K562 (cell line): ENCODE results near the gene ACBD3.

Experiments used
- DACH1 ChIP-seq: fragments of 450-650 bp; IDR thresholded peaks from 2 replicates; pipeline ENCODE4 v1.6.1; 2018; ENCODE audit not compliant: partially characterized antibody
- HDAC6 ChIP-seq: IDR thresholded peaks from 2 replicates; pipeline ENCODE4 v1.6.1; 2012; ENCODE audit warnings: low read depth, mild to moderate bottlenecking, control low read depth, inconsistent platforms, low read length, moderate library complexity
- L3MBTL2 ChIP-seq: fragments of 450-650 bp; IDR thresholded peaks from 2 replicates; pipeline ENCODE4 v1.6.1; 2016; ENCODE audit warnings: mild to moderate bottlenecking, moderate library complexity
- POLR2AphosphoS2 ChIP-seq: IDR thresholded peaks from 2 replicates; pipeline ENCODE4 v1.6.1; 2012; ENCODE audit warnings: low read length, improper control_type of control experiment
- SMARCA4 ChIP-seq: fragments of 450-650 bp; IDR thresholded peaks from 2 replicates; pipeline ENCODE4 v1.6.1; 2016
- SREBF2 ChIP-seq: sonication (generic); formaldehyde crosslinking; IDR thresholded peaks from 2 replicates; pipeline ENCODE4 v1.4.0; 2020; ENCODE audit warnings: mild to moderate bottlenecking, missing genetic modification reagents
- TBL1XR1 ChIP-seq, 2 experiments: IDR thresholded peaks; 2 replicates each; pipeline ENCODE4 v1.6.1; 2012; ENCODE audit warnings: improper control_type of control experiment in 2 of 2, low read length in 2 of 2, mild to moderate bottlenecking in 1 of 2
- YY1 ChIP-seq, 3 experiments: IDR thresholded peaks; 2 replicates each; pipeline ENCODE4 v1.6.1; 2011; ENCODE audit warnings: low read length in 2 of 3, mild to moderate bottlenecking in 2 of 3, moderate library complexity in 2 of 3, borderline replicate concordance in 1 of 3, control low read depth in 1 of 3, low read depth in 1 of 3; ENCODE audit not compliant: insufficient read depth in 3 of 3, insufficient replicate concordance in 2 of 3, control insufficient read depth in 1 of 3, insufficient read length in 1 of 3; ENCODE audit errors: extremely low read depth in 1 of 3
- ZNF239 ChIP-seq: fragments of 250-450 bp; sonication (Bioruptor Pico); IDR thresholded peaks from 2 replicates; pipeline ENCODE4 v1.4.0; 2020; ENCODE audit warnings: mild to moderate bottlenecking
- ZNF778 ChIP-seq: fragments of 450-650 bp; formaldehyde crosslinking; IDR thresholded peaks from 2 replicates; pipeline ENCODE4 v1.4.0; 2020; ENCODE audit warnings: mild to moderate bottlenecking, moderate library complexity
- TF ChIP-seq, protein P1 (sequence below), 3 experiments: IDR thresholded peaks in 2 of 3; conservative IDR thresholded peaks in 1 of 3; 2 replicates each; pipeline ENCODE4 v1.5.1; 2011 to 2012; ENCODE audit warnings: low read length in 3 of 3, mild to moderate bottlenecking in 3 of 3, control low read depth in 2 of 3, improper control_type of control experiment in 1 of 3, inconsistent platforms in 1 of 3, low read depth in 1 of 3, mixed read lengths in 1 of 3, moderate library complexity in 1 of 3; ENCODE audit not compliant: insufficient read depth in 2 of 3
- TF ChIP-seq, protein P2 (sequence below): sonication (generic); formaldehyde crosslinking; IDR thresholded peaks from 2 replicates; pipeline ENCODE4 v1.9.0; 2022; ENCODE audit warnings: mild to moderate bottlenecking, missing genetic modification reagents
- TF ChIP-seq, protein P3 (sequence below): fragments of 250-450 bp; sonication (Bioruptor Pico); IDR thresholded peaks from 2 replicates; pipeline ENCODE4 v1.4.0; 2020; ENCODE audit warnings: mild to moderate bottlenecking

DNA sequence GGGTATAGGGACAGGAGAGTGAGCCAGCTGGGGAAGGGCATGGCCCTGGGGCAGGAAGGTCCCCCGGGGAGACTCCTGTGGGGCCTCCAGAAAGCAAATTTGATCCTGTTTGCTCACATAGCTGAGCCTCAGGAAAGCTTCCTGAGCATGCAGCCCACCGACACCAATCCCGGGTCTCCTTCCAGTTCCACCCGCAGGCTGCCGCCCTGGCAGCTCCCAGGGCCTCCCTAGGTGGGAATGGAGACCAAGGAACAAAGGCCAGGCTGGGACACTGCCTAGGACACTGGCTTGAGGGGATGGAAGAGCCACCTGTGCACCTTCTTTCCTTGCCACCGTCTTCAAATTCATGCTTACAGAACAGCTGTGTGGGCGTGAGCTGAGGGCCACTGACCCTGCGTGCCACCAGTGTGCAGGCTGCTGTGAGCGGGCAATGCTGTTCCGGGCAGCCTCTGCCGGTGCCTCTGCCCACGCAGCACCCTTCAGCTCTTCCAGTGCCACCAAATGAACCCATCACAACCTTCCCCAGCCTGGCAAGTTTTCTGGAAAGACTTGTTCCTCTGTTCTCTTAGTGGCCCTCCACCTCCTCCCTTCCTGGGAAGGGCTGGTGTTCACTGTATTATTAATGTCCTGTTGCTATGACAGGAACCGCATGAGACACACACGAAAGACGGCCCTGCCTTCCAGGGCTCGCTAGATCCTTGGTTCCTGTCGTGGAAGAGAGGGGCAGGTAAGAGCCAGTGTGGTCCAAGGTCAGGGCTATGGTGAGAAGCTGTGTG lies 53.6 kb downstream of the ACBD3 start:
- TF ChIP-seq DACH1 (no peak), L3MBTL2 (no peak), HDAC6 (no peak), POLR2AphosphoS2 (no peak), SMARCA4 (no peak), TBL1XR1 (IDR thresholded peaks at IDR 0.05; ENCODE audit: low read length in 2 of 2) (no peak), SREBF2 (CRISPR knock-in tag) (no peak), ZNF778 (CRISPR knock-in tag) (no peak), ZNF239 (CRISPR knock-in tag) (no peak), YY1 (IDR thresholded peaks at IDR 0.05; ENCODE audit: borderline replicate concordance in 1 of 3, control insufficient read depth in 1 of 3, extremely low read depth in 1 of 3, insufficient read depth in 3 of 3, insufficient read length in 1 of 3, insufficient replicate concordance in 2 of 3, low read depth in 1 of 3, low read length in 2 of 3) (no peak)
- TF ChIP-seq, protein P1, sequence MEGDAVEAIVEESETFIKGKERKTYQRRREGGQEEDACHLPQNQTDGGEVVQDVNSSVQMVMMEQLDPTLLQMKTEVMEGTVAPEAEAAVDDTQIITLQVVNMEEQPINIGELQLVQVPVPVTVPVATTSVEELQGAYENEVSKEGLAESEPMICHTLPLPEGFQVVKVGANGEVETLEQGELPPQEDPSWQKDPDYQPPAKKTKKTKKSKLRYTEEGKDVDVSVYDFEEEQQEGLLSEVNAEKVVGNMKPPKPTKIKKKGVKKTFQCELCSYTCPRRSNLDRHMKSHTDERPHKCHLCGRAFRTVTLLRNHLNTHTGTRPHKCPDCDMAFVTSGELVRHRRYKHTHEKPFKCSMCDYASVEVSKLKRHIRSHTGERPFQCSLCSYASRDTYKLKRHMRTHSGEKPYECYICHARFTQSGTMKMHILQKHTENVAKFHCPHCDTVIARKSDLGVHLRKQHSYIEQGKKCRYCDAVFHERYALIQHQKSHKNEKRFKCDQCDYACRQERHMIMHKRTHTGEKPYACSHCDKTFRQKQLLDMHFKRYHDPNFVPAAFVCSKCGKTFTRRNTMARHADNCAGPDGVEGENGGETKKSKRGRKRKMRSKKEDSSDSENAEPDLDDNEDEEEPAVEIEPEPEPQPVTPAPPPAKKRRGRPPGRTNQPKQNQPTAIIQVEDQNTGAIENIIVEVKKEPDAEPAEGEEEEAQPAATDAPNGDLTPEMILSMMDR (IDR thresholded peaks at IDR 0.05 in 2 of 3, conservative IDR thresholded peaks at IDR 0.05 in 1 of 3; ENCODE audit: insufficient read depth in 2 of 3, low read depth in 1 of 3, low read length in 3 of 3) = no peak
- TF ChIP-seq, protein P2, sequence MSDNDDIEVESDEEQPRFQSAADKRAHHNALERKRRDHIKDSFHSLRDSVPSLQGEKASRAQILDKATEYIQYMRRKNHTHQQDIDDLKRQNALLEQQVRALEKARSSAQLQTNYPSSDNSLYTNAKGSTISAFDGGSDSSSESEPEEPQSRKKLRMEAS (CRISPR knock-in tag) = no peak
- TF ChIP-seq, protein P3, sequence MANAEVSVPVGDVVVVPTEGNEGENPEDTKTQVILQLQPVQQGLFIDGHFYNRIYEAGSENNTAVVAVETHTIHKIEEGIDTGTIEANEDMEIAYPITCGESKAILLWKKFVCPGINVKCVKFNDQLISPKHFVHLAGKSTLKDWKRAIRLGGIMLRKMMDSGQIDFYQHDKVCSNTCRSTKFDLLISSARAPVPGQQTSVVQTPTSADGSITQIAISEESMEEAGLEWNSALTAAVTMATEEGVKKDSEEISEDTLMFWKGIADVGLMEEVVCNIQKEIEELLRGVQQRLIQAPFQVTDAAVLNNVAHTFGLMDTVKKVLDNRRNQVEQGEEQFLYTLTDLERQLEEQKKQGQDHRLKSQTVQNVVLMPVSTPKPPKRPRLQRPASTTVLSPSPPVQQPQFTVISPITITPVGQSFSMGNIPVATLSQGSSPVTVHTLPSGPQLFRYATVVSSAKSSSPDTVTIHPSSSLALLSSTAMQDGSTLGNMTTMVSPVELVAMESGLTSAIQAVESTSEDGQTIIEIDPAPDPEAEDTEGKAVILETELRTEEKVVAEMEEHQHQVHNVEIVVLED (CRISPR knock-in tag) = no peak
